IPS-NIHi11 (cell line): ENCODE data around the gene SHROOM2.
"Not testable (repeated sequence)": the region's sequence is repeated elsewhere in the genome, so short reads cannot be mapped to it uniquely, and the experiment has no call there.

Experiments used
- DNase-seq: peaks from one replicate; pipeline ENCODE4 v3.0.0; 2012; ENCODE audit warnings: mixed read lengths, low spot score

The SHROOM2 gene

GRCh38 chrX:9785254-9785943 is 830 bp upstream of the SHROOM2 start:
- DNase-seq = no peak

GRCh38 chrX:9786798-9787635 is 788 bp downstream of the SHROOM2 start:
- DNase-seq = peak; percentile 45

DNA sequence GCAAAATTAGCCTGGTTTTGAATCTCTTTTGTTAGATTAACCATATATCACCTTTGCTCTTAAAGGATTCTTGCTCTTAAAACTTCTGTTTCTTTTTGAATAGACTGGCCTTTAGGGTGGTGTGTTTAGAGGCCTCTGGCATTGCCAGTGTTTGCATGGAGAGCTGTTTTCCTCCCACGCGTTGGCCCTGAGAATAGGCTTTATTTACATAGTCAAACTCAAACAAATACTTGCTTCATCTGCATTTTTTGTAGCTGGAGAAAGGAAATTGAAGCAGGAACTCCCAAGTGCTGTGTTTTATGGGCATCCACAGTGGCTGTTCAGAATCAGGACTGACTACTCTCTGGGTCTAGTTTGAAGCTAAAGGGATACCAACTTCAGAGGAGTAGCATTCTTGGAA is 2.7 kb downstream of the SHROOM2 start:
- DNase-seq = no peak

- no peak for DNase-seq
These were observed 3.3 kb downstream of the SHROOM2 start for GRCh38 chrX:9789555-9789954.

- no peak for DNase-seq
These were observed 4.6 kb downstream of the SHROOM2 start for GRCh38 chrX:9790866-9791265.

- no peak for DNase-seq
These were observed 8.3 kb downstream of the SHROOM2 start for GRCh38 chrX:9794495-9794894.

- DNase-seq = no peak
These were observed 11.4 kb downstream of the SHROOM2 start for GRCh38 chrX:9797384-9798360.

- DNase-seq = no peak
These were observed 16.5 kb downstream of the SHROOM2 start for GRCh38 chrX:9802737-9803136.

- DNase-seq = no peak
These were observed 18.2 kb downstream of the SHROOM2 start for GRCh38 chrX:9804444-9804843.

DNA sequence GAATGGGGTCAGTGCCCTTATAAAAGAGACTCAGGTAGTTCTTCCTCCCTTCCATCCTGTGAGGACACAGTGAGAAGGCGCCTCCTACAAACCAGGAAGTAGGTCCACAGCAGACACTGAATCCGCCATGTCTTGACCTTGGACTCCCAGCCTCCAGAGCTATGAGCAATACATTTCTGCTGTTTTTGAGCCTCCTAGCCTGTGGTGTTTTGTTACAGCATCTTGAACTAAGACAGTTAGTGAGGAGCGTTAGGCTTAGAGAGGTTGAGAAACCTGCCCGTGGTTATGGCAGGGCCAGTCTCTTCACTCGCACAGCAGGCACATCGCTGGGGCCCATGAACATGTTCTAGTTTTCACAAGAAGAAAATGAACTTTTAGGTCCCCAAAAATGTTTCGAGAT is 19.7 kb downstream of the SHROOM2 start:
- no peak for DNase-seq

GRCh38 chrX:9807355-9808182 is 21.3 kb downstream of the SHROOM2 start:
- DNase-seq = no peak

- DNase-seq = not testable (repeated sequence)
These were observed 23.6 kb downstream of the SHROOM2 start for GRCh38 chrX:9809876-9810275.

DNA sequence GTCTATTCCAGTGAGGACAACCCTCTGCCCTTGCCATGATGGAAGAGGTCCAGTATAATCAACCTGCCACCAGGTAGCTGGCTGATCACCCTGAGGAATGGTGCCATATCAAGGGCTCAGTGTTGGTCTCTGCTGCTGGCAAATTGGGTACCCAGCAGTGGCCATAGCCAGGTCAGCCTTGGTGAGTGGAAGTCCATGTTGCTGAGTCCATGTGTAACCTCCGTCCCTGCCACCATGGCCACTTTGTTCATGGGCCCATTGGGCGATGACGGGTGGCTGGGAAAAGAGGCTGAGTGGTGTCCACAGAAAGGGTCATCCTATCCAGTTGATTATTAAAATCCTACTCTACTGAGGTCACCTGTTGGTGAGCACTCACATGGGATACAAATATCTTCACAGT is 24.9 kb downstream of the SHROOM2 start:
- not testable (repeated sequence) for DNase-seq

- DNase-seq = no peak
These were observed 30.0 kb downstream of the SHROOM2 start for GRCh38 chrX:9816084-9816700.

GRCh38 chrX:9821572-9821971 is 35.3 kb downstream of the SHROOM2 start:
- DNase-seq = no peak

- no peak for DNase-seq
These were observed 38.3 kb downstream of the SHROOM2 start for GRCh38 chrX:9824554-9824953.

DNA sequence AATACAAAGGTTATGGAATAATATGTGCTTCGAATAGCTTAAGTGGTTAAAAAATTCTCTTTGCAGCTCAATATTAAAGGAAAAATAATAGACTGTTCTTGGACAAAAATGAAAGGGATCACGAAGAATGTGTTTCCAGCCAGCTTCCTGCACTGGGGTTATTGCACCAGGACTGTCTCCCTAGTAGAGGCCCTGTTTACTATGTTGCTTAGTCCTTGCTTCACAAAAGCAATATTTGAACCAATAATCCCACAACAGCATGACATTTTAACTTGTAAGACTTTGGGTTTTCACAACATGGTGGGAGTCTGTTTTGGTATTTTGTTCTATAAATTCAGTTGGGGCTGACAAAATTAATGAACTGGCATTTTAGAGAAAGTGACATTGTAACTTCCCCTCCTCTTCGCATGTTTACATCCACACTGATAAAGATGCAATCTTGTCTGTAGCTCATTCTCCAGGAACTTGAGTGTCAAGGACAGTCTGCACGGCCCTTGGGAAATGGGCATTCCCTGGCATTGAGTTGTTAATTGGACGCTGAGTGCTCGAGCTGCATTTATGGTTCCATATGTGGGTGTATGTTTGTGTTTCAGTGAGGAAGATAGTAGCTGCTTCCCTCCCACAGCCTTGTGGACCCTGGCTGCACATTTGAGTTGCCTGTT is 39.0 kb downstream of the SHROOM2 start:
- DNase-seq = no peak

GRCh38 chrX:9825966-9826365 is 39.7 kb downstream of the SHROOM2 start:
- no peak for DNase-seq

DNA sequence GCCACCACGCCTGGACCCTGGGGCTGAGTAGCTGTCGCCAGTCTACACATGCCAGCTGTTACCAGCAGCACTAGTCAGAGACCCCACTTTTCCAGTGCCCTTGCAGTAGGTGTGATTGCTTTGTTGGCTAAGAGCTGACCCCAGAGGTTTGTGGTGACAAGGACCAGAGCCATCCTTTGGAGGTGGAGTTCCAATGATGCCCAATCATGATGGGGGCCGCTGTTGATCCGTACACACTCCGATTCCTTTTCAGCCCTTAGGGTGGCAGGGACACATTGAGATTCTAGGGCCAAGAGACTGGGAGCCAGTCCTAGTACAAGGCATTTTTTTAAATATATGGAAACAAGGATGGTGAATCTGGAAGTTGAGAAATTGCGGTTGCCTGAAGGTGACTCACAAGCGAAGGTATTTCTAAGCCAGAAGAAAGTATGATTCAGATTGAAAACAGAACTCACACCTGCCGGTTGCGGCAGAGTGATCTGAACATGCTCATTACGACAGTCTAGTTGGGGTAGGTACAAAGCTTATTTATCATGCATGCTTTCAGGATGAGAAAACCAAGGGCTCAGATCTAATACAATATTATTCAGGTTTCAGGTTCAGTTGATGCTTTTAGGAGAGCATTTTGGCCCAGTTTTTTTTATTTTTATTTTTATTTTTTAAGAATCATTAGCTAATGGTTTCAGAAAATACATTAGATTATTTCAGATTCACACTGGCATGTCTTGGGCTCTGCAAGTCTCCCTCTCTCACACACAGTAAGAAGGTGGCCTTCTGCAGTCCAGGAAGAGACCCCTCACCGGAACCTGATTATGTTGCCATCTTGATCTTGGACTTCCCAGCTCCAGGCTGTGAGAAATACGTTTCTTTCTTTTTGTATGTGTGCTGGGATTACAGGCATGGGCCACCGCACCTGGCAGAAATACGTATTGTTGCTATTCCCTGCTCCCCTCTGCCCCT is 43.4 kb downstream of the SHROOM2 start:
- DNase-seq = no peak
